Uterus (tissue), 4 donors: Measurements from ENCODE around the gene BAK1. TPM values are rescaled to one million over a fixed set of nuclear protein-coding genes. Genes with fewer than 3 reads are reported as not detected.

Experiments used
- small RNA-seq: library from RNA; depleted of rRNA; stranded (forward); fragments of <200 nt; gene quantifications from one replicate; pipeline ENCODE3, GENCODE V24; 2016
- total RNA-seq, 4 donors: library from RNA; depleted of rRNA in 3 of 4; stranded (reverse); fragments of >200 nt in 3 of 4; gene quantifications; one replicate each; pipeline versions ENCODE4 v1.1.0 to v1.2.4, GENCODE V29; 2014 to 2023
- donor health status: DM: yes; HTN: yes; CAD: no.

Gene BAK1
- total RNA-seq, 4 donors from 2014 or later, result 0.88 to 15.3 (median 6.1) TPM

Small RNAs within 50 kb of the gene (small RNA-seq; reads per million reads assigned to genes)
- not detected for gene RF00017

Other genes with a start within 250 kb of the BAK1 start
- gene KIFC1, start 188.5 kb downstream of the BAK1 start, total RNA-seq, result 10 to 100 TPM in 1 of 4 donors, 1 to 10 TPM in 1, not detected in 2; 1.8 to 20.0 TPM
- gene PHF1, start 169.3 kb downstream of the BAK1 start, total RNA-seq, result 100 to 1,000 TPM in 1 of 4 donors, 10 to 100 TPM in 3; 10.5 to 147 (median 35.3) TPM
- gene CUTA, start 162.2 kb downstream of the BAK1 start, total RNA-seq, result 100 to 1,000 TPM in 1 of 4 donors, 10 to 100 TPM in 3; 10.8 to 135 (median 72.7) TPM
- gene SYNGAP1, start 160.2 kb downstream of the BAK1 start, total RNA-seq, result 10 to 100 TPM; 11.5 to 67.6 (median 14.4) TPM
- gene ZBTB9, start 125.7 kb downstream of the BAK1 start, total RNA-seq, result 10 to 100 TPM in 1 of 4 donors, 1 to 10 TPM in 1, under 1 TPM in 2; under 0.01 to 12.0 (median 4.7) TPM
- 10 to 100 TPM; 11.2 to 27.6 (median 16.1) TPM for gene ITPR3, start 41.0 kb upstream of the BAK1 start, total RNA-seq
- gene UQCC2, start 131.4 kb upstream of the BAK1 start, total RNA-seq, result 10 to 100 TPM in 3 of 4 donors, 1 to 10 TPM in 1; 10.0 to 63.2 (median 30.9) TPM
- gene IP6K3, start 166.6 kb upstream of the BAK1 start, total RNA-seq, result 1 to 10 TPM in 3 of 4 donors, not detected in 1; 1.9 to 6.1 (median 5.5) TPM
- 10 to 100 TPM; 31.0 to 83.3 (median 37.6) TPM for gene LEMD2, start 208.9 kb upstream of the BAK1 start, total RNA-seq
- gene MLN, start 223.7 kb upstream of the BAK1 start, total RNA-seq, result not detected